D721Med (cell line): ENCODE data around the gene ALB.

ENCODE experiments used
- DNase-seq: peaks from one replicate; pipeline ENCODE4 v3.0.0; 2011; ENCODE audit warnings: low spot score; ENCODE audit not compliant: insufficient read length
- FAIRE-seq: peaks from 2 replicates; lab custom pipeline; 2011; peaks lifted over from hg19 to GRCh38; lab: Jason Lieb, UNC
- TF ChIP-seq, protein P1 (sequence below): IDR thresholded peaks from 2 replicates; pipeline ENCODE4 v1.5.1; 2012; ENCODE audit warnings: mild to moderate bottlenecking, control low read depth; ENCODE audit not compliant: insufficient read depth; ENCODE audit errors: missing control alignments

ALB gene

DNA sequence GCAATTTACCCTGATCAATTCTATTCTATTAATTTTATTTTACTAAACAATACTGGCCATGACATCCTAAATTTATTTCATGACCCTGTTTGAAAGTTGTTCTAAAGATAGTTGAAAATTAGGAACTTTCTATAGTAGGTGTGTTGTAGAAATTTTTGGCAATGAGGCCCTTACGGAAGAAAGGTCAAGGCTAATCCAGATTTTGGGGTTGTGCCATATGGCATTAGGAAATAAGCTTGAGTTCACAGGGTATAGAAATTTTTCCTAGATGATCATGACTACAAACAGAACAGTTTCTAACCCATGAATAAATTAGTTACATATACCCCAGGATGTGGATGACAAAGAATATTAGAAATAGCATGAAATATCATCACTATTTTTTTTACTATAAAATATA, 7.8 kb upstream of the ALB start:
- FAIRE-seq (no peak), DNase-seq (no peak)
- TF ChIP-seq, protein P1, sequence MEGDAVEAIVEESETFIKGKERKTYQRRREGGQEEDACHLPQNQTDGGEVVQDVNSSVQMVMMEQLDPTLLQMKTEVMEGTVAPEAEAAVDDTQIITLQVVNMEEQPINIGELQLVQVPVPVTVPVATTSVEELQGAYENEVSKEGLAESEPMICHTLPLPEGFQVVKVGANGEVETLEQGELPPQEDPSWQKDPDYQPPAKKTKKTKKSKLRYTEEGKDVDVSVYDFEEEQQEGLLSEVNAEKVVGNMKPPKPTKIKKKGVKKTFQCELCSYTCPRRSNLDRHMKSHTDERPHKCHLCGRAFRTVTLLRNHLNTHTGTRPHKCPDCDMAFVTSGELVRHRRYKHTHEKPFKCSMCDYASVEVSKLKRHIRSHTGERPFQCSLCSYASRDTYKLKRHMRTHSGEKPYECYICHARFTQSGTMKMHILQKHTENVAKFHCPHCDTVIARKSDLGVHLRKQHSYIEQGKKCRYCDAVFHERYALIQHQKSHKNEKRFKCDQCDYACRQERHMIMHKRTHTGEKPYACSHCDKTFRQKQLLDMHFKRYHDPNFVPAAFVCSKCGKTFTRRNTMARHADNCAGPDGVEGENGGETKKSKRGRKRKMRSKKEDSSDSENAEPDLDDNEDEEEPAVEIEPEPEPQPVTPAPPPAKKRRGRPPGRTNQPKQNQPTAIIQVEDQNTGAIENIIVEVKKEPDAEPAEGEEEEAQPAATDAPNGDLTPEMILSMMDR = no peak

DNA sequence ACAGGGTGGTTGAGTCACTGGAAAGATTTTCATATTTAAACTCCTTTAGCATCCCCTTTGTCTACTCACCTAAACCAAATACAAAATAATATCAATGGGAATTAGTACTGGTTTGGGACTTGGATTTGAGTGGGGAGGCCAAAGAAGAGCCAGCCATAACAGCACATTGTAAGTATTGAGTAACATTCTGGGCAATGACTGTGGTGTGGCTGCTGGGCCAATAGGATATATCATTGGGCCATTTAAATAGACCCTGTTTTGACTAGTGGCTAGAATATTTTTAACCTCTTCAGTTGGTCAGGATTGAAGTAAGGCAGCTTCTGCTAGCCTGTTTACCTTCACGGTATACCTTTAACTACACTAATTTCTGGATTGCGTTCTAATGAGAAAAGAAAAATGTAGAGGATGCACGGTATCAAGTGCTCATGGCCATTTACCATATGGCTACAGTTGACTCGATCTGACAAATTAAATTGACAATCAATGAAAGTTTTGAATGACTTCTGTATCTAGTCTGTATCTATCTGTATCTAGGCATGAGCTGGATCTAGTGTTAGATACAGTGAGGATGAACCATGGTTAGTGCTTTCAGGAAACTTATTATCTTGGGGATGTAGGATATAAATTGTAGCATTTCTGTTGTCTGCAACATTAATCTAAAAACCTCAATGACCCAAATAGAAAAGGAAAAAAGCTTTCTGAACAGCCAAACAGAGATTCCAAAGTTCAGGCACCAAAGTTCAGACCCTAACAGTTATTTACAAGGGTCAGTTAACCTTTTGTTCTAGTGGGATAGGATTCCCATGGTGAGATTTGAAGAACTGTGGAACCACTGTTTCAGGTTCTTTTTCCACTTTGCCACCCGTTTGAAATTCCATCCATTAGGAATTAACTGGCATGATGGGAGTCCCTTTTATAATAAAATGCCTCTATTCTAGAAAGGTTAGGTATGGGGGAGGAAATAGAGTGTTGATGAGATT, 6.8 kb upstream of the ALB start:
- DNase-seq = no peak
- TF ChIP-seq, protein P1 = no peak
- FAIRE-seq = no peak

GRCh38 chr4:73401412-73401811, 2.7 kb upstream of the ALB start:
- DNase-seq (no peak), FAIRE-seq (no peak)
- TF ChIP-seq, protein P1 = no peak

- FAIRE-seq = no peak
- DNase-seq = no peak
- TF ChIP-seq, protein P1 = no peak
These were observed 370 bp downstream of the ALB start for GRCh38 chr4:73404457-73404856.

- TF ChIP-seq, protein P1 = no peak
- DNase-seq = no peak
- no peak for FAIRE-seq
These were observed 1.1 kb downstream of the ALB start for GRCh38 chr4:73405138-73405537.

DNA sequence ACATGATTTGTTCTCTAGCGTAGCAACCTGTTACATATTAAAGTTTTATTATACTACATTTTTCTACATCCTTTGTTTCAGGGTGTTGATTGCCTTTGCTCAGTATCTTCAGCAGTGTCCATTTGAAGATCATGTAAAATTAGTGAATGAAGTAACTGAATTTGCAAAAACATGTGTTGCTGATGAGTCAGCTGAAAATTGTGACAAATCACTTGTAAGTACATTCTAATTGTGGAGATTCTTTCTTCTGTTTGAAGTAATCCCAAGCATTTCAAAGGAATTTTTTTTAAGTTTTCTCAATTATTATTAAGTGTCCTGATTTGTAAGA, 2.4 kb downstream of the ALB start:
- DNase-seq (no peak), FAIRE-seq (no peak)
- TF ChIP-seq, protein P1 = no peak

DNA sequence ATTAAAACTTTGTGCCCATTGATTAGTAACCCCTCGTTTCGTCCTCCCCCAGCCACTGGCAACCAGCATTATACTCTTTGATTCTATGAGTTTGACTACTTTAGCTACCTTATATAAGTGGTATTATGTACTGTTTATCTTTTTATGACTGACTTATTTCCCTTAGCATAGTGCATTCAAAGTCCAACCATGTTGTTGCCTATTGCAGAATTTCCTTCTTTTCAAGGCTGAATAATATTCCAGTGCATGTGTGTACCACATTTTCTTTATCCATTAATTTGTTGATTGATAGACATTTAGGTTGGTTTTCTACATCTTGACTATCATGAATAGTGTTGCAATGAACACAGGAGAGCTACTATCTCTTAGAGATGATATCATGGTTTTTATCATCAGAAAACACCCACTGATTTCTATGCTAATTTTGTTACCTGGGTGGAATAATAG, 3.2 kb downstream of the ALB start:
- TF ChIP-seq, protein P1 = no peak
- DNase-seq = no peak
- no peak for FAIRE-seq
